Measurements from ENCODE around the gene AAK1.

AAK1 gene

DNA sequence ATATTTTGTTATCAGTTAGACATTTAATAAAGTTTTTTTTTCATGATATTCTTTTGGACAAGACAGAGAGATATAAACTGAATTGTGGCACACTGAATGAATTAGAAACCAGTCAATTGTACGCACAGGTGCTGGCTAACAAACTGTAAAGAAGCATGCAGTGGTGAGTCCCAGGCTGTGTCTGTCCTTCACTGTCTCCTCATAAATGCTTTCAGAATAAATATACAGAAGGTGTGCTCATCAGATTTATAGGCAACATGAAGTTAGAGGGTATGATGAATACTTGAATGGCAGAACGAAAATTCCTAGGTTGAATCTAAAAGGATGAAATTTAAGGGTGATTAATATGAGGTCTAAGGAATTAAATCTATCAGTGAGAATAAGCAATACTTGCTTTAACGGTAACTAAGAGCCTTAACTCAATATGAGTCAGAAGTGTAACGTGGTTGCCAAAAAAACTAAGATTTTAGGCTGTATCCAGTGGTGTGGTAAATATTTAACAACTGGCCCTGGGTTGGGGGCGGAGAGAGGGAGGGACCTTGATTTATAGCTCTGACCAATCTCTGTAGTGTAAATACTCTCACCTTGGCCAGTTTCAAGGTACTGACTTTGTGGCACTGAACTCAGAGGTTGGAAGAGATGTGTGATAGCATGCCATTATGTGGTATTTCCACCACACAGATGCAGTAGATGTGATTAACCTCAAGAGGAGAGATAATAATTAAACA lies 41.9 kb upstream of the AAK1 start:
- no peak overlapping the region for H3K4me3 ChIP-seq (ENCODE audit: low read length)
- no peak for DNase-seq (ENCODE audit: low read depth)

DNA sequence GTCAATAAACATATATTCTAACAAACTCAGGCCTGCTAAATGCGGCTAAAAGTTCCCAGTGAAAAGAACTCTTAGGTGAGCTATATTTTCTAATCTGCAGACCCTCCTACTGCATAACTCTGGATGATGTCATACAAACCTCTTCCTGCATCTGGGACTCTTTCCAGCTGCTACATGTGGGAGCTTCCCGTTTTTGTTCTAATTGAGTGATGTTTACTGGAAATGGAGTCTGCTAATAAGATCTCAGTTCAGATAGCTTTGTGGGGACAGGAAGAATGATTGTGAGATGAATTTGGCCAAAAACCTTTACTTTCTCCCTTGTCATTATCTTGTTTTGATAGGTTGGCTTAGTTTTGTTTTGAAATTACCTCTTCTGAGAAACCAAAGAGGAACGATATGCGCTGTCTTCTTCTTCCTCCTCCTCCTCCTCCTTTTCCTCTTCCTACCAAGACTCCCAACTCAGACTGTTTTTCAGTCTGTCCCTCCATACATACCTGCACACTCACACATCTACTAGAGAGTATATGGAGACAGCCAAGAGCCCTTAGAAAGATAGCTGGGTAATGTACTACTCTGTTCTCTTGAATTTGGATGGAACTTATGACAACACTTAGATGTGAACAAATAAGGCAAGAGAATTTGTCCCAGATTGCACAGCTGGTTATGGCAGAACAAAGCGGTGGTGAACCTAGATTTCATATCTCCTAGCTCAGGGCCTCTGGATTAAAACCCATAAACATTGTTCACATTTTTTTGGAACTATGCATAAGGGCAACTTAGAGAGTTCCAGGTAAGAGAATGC lies 39.8 kb upstream of the AAK1 start:
- TF ChIP-seq, protein P1, sequence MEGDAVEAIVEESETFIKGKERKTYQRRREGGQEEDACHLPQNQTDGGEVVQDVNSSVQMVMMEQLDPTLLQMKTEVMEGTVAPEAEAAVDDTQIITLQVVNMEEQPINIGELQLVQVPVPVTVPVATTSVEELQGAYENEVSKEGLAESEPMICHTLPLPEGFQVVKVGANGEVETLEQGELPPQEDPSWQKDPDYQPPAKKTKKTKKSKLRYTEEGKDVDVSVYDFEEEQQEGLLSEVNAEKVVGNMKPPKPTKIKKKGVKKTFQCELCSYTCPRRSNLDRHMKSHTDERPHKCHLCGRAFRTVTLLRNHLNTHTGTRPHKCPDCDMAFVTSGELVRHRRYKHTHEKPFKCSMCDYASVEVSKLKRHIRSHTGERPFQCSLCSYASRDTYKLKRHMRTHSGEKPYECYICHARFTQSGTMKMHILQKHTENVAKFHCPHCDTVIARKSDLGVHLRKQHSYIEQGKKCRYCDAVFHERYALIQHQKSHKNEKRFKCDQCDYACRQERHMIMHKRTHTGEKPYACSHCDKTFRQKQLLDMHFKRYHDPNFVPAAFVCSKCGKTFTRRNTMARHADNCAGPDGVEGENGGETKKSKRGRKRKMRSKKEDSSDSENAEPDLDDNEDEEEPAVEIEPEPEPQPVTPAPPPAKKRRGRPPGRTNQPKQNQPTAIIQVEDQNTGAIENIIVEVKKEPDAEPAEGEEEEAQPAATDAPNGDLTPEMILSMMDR (conservative IDR thresholded peaks at IDR 0.05; ENCODE audit: low read length), result no peak
- peak; percentile 74 for DNase-seq (ENCODE audit: low read depth)
- H3K4me3 ChIP-seq (ENCODE audit: low read length), result no peak overlapping the region

More for the DNA sequence above, 41.9 kb upstream of the AAK1 start:
- TF ChIP-seq, protein P1 (conservative IDR thresholded peaks at IDR 0.05; ENCODE audit: low read length), result no peak

DNA sequence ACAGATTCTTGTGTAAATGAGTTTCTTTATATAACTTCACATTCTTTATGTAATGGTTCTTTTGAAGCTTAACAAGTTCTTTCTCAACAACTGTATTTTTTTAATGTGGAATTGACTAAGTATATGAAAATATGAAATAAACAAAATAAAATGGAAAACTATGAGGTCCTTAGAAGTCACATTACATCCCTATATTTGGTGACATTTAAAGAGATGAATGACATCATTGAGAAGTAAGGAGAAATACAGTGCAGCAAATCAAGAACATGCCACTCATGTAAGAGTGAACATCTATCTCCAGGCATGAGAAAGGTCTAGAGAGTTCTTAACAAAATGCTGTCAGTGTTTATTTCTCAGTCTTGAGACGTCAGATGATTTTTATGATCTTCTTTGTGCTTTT lies 39.0 kb upstream of the AAK1 start:
- TF ChIP-seq, protein P1 (conservative IDR thresholded peaks at IDR 0.05; ENCODE audit: low read length), result no peak
- no peak for DNase-seq (ENCODE audit: low read depth)
- H3K4me3 ChIP-seq (ENCODE audit: low read length), result no peak overlapping the region

DNA sequence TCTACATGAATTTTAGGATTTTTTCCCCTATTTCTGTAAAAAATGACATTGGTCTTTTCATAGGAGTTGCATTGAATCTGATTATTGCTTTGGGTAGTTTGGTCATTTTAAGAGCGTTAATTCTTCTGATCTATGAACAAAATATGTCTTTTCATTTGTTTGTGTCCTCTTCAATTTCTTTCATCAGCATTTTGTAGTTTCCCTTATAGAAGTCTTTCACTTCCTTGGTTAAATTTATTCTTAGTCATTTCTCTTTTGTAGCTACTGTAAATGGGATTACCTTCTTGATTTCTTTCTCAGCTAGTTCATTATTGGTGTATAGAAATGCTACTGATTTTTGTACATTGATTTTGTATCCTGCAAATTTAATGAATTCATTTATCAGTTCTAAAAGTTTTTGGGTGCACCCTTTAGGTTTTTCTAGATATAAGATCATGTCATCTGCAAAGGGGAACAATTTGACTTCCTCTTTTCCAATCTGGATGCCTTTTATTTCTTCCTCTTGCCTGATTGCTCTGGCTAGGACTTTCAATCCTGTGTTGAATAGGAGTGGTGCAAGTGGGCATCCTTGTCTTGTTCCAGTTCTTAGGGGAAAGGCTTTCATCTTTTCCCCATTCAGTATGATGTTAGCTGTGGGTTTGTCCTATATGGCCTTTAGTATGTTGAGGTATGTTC lies 36.6 kb upstream of the AAK1 start:
- H3K4me3 ChIP-seq (ENCODE audit: low read length), result no peak overlapping the region
- TF ChIP-seq, protein P1 (conservative IDR thresholded peaks at IDR 0.05; ENCODE audit: low read length), result no peak
- DNase-seq (ENCODE audit: low read depth), result no peak

DNA sequence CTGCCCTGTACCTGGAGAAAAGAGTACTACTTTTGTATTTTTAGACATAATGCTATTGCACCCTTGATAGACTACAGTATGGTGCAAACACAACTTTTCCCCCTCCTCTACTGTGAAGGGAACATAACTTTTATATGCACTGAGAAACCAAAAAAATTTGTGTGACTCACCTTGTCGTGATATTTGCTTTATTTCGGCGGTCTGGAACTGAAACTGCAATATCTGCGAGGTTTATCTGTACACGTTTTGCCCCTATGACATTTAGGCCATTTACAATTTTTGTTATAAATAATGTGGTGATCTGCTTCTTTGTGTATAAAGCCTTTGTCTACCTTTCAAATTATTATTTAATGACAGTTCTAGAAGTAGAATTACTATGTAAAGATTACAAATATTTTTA lies 34.4 kb upstream of the AAK1 start:
- no peak overlapping the region for H3K4me3 ChIP-seq (ENCODE audit: low read length)

DNA sequence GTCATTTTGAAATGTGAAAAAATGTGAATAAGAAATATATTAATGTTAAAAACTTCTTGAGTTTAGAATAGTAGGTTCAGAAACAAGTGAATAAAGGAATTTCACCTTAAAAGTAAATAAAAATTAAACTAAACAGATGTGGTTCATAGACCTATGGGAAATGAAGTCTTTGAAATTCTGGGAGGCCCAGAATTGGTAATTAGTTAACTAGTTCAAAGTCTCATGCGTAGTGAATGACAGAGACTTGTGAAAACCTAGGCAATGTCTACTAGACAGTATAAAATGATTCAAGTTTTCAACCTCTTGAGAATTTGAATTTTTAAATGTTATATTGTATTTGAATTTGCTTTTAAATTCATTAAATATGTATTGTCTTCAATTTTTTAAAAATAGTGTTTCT lies 32.6 kb upstream of the AAK1 start:
- no peak for DNase-seq (ENCODE audit: low read depth)
- no peak overlapping the region for H3K4me3 ChIP-seq (ENCODE audit: low read length)
- TF ChIP-seq, protein P1 (conservative IDR thresholded peaks at IDR 0.05; ENCODE audit: low read length), result no peak

More for the DNA sequence above, 34.4 kb upstream of the AAK1 start:
- TF ChIP-seq, protein P1 (conservative IDR thresholded peaks at IDR 0.05; ENCODE audit: low read length), result no peak
- DNase-seq (ENCODE audit: low read depth), result no peak
